LoVo (cell line): ENCODE results near the gene CAMTA1.

Experiments
- DNase-seq: peaks from one replicate; pipeline ENCODE4 v3.0.0-alpha.2; 2016; ENCODE audit warnings: low spot score

The CAMTA1 gene

GRCh38 chr1:6850537-6850936 lies 65.3 kb downstream of the CAMTA1 start:
- no peak for DNase-seq

DNA sequence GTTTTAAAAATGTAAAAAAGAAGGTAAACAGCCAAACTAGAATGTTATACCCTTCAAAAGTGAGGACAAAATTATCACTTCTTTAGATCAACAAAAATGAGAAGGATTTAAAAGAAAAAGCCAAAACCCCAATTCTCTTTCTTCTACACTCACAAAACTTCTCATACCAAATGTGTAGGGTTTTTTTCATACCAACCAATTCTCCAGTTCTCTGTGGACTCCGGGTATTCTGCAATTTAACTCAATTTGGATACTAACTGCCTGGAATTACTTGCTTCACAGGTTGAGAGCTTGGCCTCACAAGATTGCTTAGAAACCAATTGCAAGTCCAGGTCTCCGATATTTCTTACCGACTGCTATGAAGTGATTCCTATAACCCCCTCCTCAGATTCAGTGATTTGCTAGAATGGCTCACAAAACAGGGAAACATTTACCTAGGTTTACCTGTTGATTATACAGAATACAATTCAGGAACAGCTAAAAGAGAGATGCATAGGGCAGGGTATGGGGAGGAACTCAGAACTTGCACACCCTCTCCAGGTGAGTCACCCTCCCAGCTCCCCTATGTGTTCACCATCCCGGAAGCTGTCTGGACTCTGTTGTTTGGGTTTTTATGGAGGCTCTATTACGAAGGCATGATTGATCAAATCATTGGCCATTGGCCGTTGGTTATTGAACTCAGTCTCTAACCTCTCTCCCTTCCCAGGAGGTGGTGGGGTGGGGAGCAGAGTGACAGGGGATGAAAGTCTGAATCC lies 67.1 kb downstream of the CAMTA1 start:
- no peak for DNase-seq

GRCh38 chr1:6854166-6854565 lies 68.9 kb downstream of the CAMTA1 start:
- DNase-seq = no peak

DNA sequence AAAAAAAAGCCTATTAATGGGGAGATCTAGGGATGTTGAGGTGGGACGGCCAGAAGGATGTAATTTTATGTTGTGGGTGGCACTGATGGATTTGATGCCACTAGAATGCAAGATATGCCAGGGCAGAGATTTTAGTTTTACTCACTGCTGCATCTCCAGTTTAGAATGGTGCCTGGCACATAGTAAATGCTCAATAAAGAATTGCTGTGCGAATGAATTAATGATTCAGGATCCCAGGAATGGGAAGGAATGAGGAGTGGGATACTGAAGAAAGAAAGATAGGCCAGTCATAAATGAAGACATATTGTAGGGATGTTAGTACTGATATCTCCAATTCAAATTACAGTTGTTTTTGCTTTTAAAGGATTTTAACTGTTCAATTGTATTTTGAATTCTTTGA lies 72.6 kb downstream of the CAMTA1 start:
- no peak for DNase-seq

GRCh38 chr1:6858596-6858995 lies 73.3 kb downstream of the CAMTA1 start:
- no peak for DNase-seq

- DNase-seq = peak; percentile 32
These were observed 74.4 kb downstream of the CAMTA1 start for GRCh38 chr1:6859415-6860343.

GRCh38 chr1:6860401-6860800 lies 75.1 kb downstream of the CAMTA1 start:
- DNase-seq = no peak

DNA sequence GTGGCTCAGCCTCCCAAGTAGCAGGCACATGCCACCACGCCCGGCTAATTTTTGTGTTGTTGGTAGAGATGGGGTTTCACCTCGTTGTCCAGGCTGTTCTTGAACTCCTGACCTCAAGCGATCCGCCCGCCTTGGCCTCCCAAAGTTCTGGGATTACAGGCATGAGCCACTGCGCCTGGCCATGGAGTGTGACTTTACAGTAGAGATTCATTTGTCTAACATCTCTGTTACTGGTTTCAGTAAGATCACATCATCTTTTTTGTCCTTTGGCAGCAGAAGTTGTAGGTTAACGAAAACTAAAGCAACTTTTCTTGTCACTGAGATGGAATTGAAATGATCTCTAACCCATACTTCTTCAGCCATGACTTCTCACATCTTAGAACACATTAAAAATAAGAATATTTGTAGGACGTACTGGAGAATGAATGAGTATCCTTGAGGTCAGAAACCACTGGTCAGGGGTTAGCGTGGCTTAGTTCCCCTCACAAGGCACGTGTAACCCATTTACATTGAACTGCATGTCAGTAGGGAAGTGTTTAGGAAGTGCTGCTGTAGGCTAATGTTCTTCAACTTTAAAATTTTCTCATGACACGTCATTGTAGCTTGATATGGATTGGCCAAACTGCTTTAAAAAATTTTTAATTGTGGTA lies 75.9 kb downstream of the CAMTA1 start:
- no peak for DNase-seq

DNA sequence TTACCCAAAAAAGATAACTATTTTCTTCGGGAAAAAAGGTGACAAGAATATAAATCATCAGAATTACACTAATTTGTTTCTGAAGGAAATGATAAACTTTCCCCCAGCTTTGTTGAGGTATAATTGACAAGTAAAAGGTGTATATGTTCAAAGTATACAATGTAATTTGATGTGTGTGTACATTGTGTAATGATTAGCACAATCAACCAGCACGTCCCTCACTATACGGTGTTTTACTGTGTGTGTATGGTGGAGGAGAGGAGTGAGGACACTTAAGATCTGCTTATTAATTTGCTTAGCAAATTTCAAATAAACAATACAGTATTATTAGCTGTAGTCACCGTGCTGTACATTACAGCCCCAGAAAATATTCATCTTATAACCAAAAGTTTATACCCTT lies 77.7 kb downstream of the CAMTA1 start:
- DNase-seq = no peak

- DNase-seq = no peak
These were observed 78.9 kb downstream of the CAMTA1 start for GRCh38 chr1:6864166-6864565.

GRCh38 chr1:6866825-6867224 lies 81.6 kb downstream of the CAMTA1 start:
- DNase-seq = no peak

DNA sequence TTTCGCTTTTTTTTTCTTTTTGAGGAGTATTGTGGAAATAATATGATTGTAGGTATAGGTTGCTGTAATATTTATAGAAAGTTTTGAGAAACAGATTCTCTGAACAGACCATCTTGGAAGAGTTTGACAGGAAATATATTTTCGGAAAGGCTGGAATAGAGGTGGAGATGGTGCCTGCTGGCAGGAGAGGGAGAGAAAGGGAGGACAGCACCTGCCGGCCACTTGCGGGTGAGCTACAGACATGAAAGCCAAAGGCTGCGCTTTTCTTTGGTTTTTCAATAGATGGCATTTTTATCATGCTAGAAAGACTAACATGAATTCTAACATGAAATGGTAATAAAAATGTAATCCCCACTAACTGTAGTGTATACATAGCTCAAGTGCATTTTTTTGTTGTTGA lies 82.1 kb downstream of the CAMTA1 start:
- DNase-seq = no peak

- no peak for DNase-seq
These were observed 82.7 kb downstream of the CAMTA1 start for GRCh38 chr1:6867729-6868659.

DNA sequence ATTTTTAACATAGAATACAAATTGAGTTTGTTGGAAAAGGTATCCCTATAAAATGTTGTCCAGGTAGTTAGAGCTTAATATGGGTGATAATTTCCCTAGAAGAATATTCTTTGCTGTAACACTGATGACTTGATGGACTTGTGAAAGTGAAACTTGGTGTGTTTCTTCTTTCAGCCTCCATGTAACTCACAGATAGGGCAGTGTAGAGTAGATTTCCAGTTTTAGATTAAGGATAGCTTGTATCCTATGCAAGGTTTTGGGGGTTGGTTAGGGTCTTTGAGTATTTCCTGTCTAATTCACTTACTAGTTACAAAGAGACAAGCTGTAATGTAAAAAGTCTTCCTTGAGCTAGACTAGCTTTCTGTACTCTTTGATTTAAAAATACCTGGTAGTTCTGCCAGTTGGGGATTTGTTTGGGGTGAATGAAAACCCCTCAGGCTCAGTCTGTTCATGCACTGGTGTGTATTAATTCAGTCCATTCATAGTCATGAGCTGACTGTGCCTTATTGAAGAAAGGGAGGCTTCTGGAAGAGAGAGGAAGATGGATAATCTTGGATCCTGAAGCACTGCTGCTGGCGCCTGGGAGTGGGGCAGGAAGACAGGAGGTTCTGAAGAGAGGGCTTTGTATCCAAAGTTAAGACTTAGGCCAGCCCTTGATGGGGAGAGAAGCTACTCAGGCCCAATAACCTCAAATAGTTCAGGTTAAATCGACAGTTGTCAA lies 83.6 kb downstream of the CAMTA1 start:
- DNase-seq = no peak

DNA sequence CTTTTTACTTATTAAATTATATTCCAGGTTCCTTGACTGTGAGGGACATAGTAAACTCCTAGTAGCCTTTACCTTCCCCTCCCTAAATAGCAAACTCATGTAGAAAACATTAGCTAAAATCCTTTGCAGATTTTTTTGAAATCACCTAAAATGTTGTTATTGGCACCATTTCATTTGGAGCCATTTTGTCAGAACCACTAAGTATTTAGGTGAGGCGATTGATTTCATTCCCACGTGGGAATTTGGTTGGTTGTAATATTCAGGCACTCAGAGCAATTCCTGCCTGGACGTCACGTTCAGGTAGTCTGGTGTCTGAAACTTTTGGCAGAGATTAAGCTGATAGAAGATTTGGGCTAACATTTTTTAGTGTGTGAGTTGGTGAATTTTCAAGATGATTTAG lies 84.3 kb downstream of the CAMTA1 start:
- DNase-seq = no peak

GRCh38 chr1:6870086-6870485 lies 84.8 kb downstream of the CAMTA1 start:
- no peak for DNase-seq

- DNase-seq = no peak
These were observed 85.3 kb downstream of the CAMTA1 start for GRCh38 chr1:6870571-6870970.

- no peak for DNase-seq
These were observed 86.2 kb downstream of the CAMTA1 start for GRCh38 chr1:6871300-6871972.

DNA sequence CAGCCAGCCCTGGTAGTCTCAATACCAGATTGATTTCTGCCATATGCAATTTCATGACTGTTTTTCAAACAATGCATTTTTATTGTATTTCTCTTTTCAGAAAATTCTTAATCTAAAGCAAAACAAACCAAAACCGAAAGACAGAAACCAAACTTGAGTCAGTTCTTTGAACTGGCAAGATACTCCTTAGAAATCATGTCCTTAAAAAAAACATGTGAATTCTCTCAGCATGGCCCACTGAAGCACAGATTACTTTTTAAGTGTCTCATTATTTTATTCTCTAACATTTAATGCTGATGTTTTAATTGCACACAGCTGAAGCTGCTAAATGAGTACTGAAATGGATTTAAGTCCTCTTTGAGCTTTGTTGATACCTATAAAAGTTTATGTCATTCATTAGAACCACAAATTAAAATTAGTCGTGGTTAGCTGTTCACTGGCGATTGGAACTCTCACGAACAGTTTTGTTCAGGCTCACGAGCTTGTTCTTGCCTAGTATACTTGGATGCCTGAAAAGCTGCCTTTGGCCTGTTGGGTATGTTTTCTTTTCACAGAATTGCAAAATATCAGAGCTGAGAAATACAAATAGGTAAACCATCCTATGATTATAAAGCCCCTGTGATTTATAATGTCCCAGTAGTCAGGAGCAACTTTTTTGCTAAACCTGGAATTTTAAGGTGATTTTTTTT lies 87.5 kb downstream of the CAMTA1 start:
- DNase-seq = no peak
